ENCODE results near the gene TMPRSS2.

- no peak for TF ChIP-seq CTCF (IDR thresholded peaks at IDR 0.05 in 2 of 3, conservative IDR thresholded peaks at IDR 0.05 in 1 of 3; ENCODE audit: borderline replicate concordance in 1 of 3, insufficient read depth in 1 of 3, low read depth in 2 of 3, low read length in 2 of 3)
- no peak for TF ChIP-seq POLR2A (IDR thresholded peaks at IDR 0.05; ENCODE audit: borderline replicate concordance, extremely low read depth, insufficient read depth, insufficient read length)
- no peak for TF ChIP-seq SP1 (IDR thresholded peaks at IDR 0.05; ENCODE audit: low read depth)
- no peak for TF ChIP-seq POLR2AphosphoS5 (IDR thresholded peaks at IDR 0.05; ENCODE audit: low read depth, low read length)
- no peak for TF ChIP-seq EZH2phosphoT487 (IDR thresholded peaks at IDR 0.05; ENCODE audit: borderline replicate concordance)
- no peak for TF ChIP-seq EZH2 (IDR thresholded peaks at IDR 0.05)
- no peak for TF ChIP-seq ZFX (IDR thresholded peaks at IDR 0.05)
- TF ChIP-seq CEBPB (IDR thresholded peaks at IDR 0.05; ENCODE audit: low read depth): no peak
- no peak for TF ChIP-seq MAX (IDR thresholded peaks at IDR 0.05)
These were observed 16.5 kb downstream of the TMPRSS2 start for GRCh38 chr21:41491412-41491811.

Measured in HCT116 (cell line).